Measurements from ENCODE around the gene ORM1.

ORM1 gene

DNA sequence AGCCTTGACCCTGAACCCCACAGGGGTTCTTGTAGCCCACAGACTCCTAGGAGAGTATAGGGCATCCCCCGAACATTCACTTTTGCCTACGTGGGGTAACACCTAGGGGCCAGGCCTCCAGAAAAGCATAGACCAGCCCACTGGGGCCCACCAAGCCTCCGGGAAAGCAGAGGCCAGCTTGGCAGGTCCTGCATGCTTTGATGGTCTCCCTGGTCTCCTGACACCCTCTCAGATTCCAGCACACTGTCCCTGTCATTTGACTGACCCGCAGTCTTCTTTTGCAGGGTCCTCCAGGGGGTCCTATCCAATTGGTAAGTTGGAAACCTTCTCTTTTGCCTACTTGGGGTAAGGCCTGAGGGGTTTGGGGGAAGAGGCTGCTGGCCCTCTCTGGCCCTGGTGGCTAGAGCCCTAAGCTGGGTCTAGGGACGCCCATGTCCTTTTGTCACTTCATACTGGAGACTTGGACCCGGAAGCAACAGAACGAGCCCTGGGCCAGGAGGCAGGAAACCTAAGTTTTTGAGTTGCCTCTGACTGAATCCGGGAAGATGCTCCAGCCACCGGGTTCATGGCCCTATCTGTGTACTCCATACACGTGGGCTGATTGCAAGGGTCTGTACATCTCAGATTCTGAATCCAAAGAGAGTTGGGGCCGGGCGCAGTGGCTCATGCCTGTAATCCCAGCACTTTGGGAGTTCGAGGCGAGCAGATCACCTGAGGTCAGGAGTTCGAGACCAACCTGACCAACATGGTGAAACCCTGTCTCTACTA is 20.9 kb upstream of the ORM1 start:
- Histone ChIP-seq H3K4me1 (ENCODE audit: control insufficient read depth in 1 of 2, insufficient read depth in 1 of 2, low read depth in 1 of 2, low read length in 1 of 2) (peaks cover 0 to 4% of the 10 kb centered on the region in 2 experiments), H3K27ac (no peak overlapping the region), H3K36me3 (no peaks in the 10 kb centered on the region), H3K9me3 (no peaks in the 10 kb centered on the region), H3K27me3 (peaks cover 13% of the 10 kb centered on the region), H3K4me3 (ENCODE audit: low read depth in 1 of 2, low read length in 1 of 2) (no peak overlapping the region)
- TF ChIP-seq, protein P1, sequence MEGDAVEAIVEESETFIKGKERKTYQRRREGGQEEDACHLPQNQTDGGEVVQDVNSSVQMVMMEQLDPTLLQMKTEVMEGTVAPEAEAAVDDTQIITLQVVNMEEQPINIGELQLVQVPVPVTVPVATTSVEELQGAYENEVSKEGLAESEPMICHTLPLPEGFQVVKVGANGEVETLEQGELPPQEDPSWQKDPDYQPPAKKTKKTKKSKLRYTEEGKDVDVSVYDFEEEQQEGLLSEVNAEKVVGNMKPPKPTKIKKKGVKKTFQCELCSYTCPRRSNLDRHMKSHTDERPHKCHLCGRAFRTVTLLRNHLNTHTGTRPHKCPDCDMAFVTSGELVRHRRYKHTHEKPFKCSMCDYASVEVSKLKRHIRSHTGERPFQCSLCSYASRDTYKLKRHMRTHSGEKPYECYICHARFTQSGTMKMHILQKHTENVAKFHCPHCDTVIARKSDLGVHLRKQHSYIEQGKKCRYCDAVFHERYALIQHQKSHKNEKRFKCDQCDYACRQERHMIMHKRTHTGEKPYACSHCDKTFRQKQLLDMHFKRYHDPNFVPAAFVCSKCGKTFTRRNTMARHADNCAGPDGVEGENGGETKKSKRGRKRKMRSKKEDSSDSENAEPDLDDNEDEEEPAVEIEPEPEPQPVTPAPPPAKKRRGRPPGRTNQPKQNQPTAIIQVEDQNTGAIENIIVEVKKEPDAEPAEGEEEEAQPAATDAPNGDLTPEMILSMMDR (IDR thresholded peaks at IDR 0.05), result no peak

DNA sequence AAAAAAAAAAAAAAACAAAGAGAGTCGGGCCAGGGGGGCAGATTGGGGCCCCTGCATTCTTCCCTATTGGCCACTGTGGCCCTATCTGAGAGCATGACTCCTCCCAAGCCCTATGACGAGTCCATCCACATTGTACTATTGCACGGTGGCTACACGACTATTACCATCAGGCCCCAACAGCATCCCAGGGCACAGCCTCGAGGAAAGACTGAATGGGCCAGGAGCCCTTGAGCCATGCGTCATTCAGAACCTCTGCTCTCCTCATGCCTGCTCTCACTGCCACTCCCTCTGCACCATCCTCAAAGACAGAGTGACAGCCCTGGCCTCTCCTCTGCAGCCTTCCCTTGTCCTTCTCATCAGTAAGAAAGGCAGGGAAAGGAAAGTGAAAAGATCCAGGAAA is 20.2 kb upstream of the ORM1 start:
- no peaks in the 10 kb centered on the region for H3K9me3 ChIP-seq
- peaks cover 0 to 4% of the 10 kb centered on the region in 2 experiments for H3K4me1 ChIP-seq (ENCODE audit: control insufficient read depth in 1 of 2, insufficient read depth in 1 of 2, low read depth in 1 of 2, low read length in 1 of 2)
- no peak overlapping the region for H3K4me3 ChIP-seq (ENCODE audit: low read depth in 1 of 2, low read length in 1 of 2)
- peaks cover 9% of the 10 kb centered on the region for H3K27me3 ChIP-seq
- no peak overlapping the region for H3K27ac ChIP-seq
- TF ChIP-seq, protein P1 (IDR thresholded peaks at IDR 0.05), result no peak
- no peaks in the 10 kb centered on the region for H3K36me3 ChIP-seq

DNA sequence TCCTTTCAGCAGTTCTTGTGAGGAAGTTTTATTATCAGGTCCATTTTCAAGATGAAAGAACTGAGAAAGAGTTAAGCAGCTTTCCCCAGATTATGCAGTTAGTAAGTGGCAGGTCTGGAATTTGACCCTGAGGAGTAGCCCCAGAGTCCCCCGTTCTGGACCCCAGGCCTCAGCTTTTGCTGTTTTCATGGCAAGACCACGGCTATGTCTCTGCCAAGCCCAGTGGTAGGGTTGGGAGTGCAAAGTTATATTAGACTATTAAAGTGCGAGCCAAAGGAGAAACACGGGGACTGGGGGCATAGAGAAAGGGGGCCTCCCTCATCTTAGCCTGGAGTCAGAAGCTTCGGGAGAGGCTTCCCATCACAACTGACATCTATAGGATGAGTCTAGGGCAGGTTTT is 19.3 kb upstream of the ORM1 start:
- Histone ChIP-seq H3K36me3 (no peaks in the 10 kb centered on the region), H3K27ac (no peak overlapping the region), H3K4me3 (ENCODE audit: low read depth in 1 of 2, low read length in 1 of 2) (no peak overlapping the region), H3K27me3 (peaks cover under 1% of the 10 kb centered on the region), H3K4me1 (ENCODE audit: control insufficient read depth in 1 of 2, insufficient read depth in 1 of 2, low read depth in 1 of 2, low read length in 1 of 2) (peaks cover 0 to 4% of the 10 kb centered on the region in 2 experiments), H3K9me3 (no peaks in the 10 kb centered on the region)
- TF ChIP-seq, protein P1 (IDR thresholded peaks at IDR 0.05), result no peak

DNA sequence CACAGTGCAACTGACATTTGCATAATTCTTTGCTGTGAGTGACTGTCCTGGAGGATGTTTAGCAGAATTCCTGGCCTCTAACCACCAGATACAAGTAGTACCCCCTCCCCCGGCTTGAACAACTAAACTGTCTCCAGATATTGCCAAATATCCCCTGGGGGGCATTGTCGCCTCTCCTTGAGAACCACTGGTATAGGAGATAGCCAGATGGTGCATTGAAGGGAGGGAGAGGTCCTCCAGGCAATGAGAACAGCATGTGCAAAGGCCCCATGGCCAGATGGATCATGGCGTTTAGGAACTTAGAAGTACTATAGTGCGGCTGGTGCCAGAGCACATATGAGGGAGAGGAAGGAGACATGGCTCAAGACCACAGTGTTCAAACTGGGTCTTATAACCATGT is 18.9 kb upstream of the ORM1 start:
- Histone ChIP-seq H3K27me3 (no peaks in the 10 kb centered on the region), H3K36me3 (no peaks in the 10 kb centered on the region), H3K9me3 (no peaks in the 10 kb centered on the region), H3K27ac (no peak overlapping the region), H3K4me1 (ENCODE audit: control insufficient read depth in 1 of 2, insufficient read depth in 1 of 2, low read depth in 1 of 2, low read length in 1 of 2) (peaks cover 0 to 4% of the 10 kb centered on the region in 2 experiments), H3K4me3 (ENCODE audit: low read depth in 1 of 2, low read length in 1 of 2) (no peak overlapping the region)
- TF ChIP-seq, protein P1 (IDR thresholded peaks at IDR 0.05), result no peak

DNA sequence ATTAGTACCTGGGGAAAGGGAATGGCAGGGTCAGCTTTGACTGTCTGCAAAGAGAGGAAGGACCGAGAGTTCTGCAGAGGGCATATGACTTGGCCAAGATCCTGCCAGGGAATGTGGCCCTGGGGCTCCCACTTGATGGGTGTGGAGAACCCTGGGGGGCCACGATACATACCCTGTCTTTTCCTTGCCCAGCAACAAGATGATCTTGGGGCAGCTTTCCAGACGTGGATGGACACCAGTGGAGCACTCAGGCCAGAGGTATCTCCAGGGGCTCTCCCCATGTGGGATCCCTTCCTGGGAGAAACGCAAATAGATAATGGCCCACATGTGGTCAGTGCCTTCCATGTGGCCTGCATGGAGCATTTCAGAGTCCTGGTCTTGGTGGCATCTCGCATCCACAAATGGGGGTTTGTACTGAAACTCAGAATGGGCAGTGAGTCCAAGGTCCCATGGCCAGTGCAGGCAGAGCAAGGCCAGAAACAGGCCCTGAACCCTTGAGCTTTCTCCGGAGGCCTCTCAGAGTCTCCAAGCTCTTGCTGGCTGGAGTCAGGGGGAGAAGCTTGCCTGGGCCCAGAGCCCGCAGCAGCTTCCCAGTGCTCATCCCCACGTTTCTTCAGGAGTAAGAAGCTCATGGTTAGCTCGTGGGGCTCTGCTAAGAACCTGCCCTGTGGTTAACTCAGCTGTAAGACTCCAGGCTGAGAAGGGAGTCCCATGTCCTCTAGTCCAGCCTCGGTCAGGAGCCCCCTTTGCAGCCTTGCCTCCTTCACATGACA is 18.3 kb upstream of the ORM1 start:
- Histone ChIP-seq H3K27me3 (no peaks in the 10 kb centered on the region), H3K4me3 (ENCODE audit: low read depth in 1 of 2, low read length in 1 of 2) (no peak overlapping the region), H3K9me3 (no peaks in the 10 kb centered on the region), H3K36me3 (no peaks in the 10 kb centered on the region), H3K4me1 (ENCODE audit: control insufficient read depth in 1 of 2, insufficient read depth in 1 of 2, low read depth in 1 of 2, low read length in 1 of 2) (peaks cover 0 to 4% of the 10 kb centered on the region in 2 experiments), H3K27ac (no peak overlapping the region)
- TF ChIP-seq, protein P1 (IDR thresholded peaks at IDR 0.05), result no peak

Measured in neutrophil (primary cell).